ENCODE measurements around the gene TOLLIP.
"Not testable (repeated sequence)": the region's sequence is repeated elsewhere in the genome, so short reads cannot be mapped to it uniquely, and the experiment has no call there.

GRCh38 chr11:1248951-1249350 lies 60.5 kb downstream of the TOLLIP start:
- not testable (repeated sequence) for TF ChIP-seq POLR2AphosphoS5 (IDR thresholded peaks at IDR 0.05; ENCODE audit: borderline replicate concordance, low read depth, low read length); EZH2 (IDR thresholded peaks at IDR 0.05)
